Vagina (tissue), 2 donors: ENCODE results near the gene TRMT11.

ENCODE experiments used
- CTCF ChIP-seq, 3 experiments: fragments of 450-650 bp in 2 of 3; fragments of 200-600 bp in 1 of 3; sonication (generic) in 1 of 3; IDR thresholded peaks; one replicate each; pipeline ENCODE4 v1.5.1; 2017 to 2019; ENCODE audit warnings: antibody characterized with exemption in 3 of 3, mild to moderate bottlenecking in 2 of 3, moderate library complexity in 2 of 3
- POLR2AphosphoS5 ChIP-seq, 2 donors: sonication (generic); formaldehyde crosslinking; IDR thresholded peaks; one replicate each; pipeline ENCODE4 v1.9.0; 2017; ENCODE audit warnings: antibody characterized with exemption in 2 of 2, mild to moderate bottlenecking in 2 of 2, low read depth in 1 of 2; ENCODE audit not compliant: insufficient read depth in 1 of 2

GRCh38 chr6:126071000-126071647 lies 84.8 kb downstream of the TRMT11 start:
- TF ChIP-seq CTCF (IDR thresholded peaks at IDR 0.05) (no peak), POLR2AphosphoS5 (IDR thresholded peaks at IDR 0.05; ENCODE audit: insufficient read depth in 1 of 2, low read depth in 1 of 2) (no peak)
